ENCODE measurements around the gene ADAMTS17. TPM values are rescaled to one million over a fixed set of nuclear protein-coding genes. Genes with fewer than 3 reads are reported as not detected.

ADAMTS17 gene
- total RNA-seq, 1 donor from 2014 or later = 1.5 TPM

GRCh38 chr15:100096700-100097099 lies 245.1 kb downstream of the ADAMTS17 start:
- Mint-ChIP-seq H3K36me3 (ENCODE audit: unreplicated experiment) (no peaks in the 10 kb centered on the region), H3K27me3 (ENCODE audit: unreplicated experiment) (peaks cover 2% of the 10 kb centered on the region), H3K4me3 (ENCODE audit: unreplicated experiment) (no peak overlapping the region), H3K27ac (ENCODE audit: unreplicated experiment) (no peak overlapping the region), H3K9me3 (ENCODE audit: unreplicated experiment) (no peaks in the 10 kb centered on the region), H3K4me1 (ENCODE audit: unreplicated experiment) (peaks cover 8% of the 10 kb centered on the region)
- TF ChIP-seq, protein P1, sequence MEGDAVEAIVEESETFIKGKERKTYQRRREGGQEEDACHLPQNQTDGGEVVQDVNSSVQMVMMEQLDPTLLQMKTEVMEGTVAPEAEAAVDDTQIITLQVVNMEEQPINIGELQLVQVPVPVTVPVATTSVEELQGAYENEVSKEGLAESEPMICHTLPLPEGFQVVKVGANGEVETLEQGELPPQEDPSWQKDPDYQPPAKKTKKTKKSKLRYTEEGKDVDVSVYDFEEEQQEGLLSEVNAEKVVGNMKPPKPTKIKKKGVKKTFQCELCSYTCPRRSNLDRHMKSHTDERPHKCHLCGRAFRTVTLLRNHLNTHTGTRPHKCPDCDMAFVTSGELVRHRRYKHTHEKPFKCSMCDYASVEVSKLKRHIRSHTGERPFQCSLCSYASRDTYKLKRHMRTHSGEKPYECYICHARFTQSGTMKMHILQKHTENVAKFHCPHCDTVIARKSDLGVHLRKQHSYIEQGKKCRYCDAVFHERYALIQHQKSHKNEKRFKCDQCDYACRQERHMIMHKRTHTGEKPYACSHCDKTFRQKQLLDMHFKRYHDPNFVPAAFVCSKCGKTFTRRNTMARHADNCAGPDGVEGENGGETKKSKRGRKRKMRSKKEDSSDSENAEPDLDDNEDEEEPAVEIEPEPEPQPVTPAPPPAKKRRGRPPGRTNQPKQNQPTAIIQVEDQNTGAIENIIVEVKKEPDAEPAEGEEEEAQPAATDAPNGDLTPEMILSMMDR (IDR thresholded peaks at IDR 0.05) = no peak
- peak; percentile 40 for DNase-seq (ENCODE audit: extremely low spot score, unreplicated experiment)

DNA sequence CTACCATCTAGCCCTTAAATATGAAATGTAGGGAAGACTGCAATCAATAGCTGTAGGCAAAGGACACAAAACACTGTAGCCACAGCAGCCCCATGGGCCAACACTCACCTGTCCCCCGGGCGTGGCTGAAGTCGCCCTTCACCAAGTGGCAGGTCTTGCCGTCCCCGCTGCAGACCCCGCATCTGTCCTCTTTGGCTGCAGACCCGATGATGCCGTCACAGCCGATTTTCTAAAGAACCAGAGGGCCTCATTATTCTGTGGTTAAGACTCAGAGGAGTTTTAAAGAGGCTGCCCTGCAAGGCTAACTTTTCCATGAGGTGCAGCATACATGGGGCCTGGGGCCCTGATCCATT lies 245.6 kb downstream of the ADAMTS17 start:
- Mint-ChIP-seq H3K27me3 (ENCODE audit: unreplicated experiment) (peaks cover 2% of the 10 kb centered on the region), H3K4me1 (ENCODE audit: unreplicated experiment) (peaks cover 8% of the 10 kb centered on the region), H3K36me3 (ENCODE audit: unreplicated experiment) (no peaks in the 10 kb centered on the region), H3K27ac (ENCODE audit: unreplicated experiment) (no peak overlapping the region), H3K4me3 (ENCODE audit: unreplicated experiment) (no peak overlapping the region), H3K9me3 (ENCODE audit: unreplicated experiment) (no peaks in the 10 kb centered on the region)
- DNase-seq (ENCODE audit: extremely low spot score, unreplicated experiment) = peak; percentile 60
- TF ChIP-seq, protein P1 (IDR thresholded peaks at IDR 0.05) = no peak

DNA sequence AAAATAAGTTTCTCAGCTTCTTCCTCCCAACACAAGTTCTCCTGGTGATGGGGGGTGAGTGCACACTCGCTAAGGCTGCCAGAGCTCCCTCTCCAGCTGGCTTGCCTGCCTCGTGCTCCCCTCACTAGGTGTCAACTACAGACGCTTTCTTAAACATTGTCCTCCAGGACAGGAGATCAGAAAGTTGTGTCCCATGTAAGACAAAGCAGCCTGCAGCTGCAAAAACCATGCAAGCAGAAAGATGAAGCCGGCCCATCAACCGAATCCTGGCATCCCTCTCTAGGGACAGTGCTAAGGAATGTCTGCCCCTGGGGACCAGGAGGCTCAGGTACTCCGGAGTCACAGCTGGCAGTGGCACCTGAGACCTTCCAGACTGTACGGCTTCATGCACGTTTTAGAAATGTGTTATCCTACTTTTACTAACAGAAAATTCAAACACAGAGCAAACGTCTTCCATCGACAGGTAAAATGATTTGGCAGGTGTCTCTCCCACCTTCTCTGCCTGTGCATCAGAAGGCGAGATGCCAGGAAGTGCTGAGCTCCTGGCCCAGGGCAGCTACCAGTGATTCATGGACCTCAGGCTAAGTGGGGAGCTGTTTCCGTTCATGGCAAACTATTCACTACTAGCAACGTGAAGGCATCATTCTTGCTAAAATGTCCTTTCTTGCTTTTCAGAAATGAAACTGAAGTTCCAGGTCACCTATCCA lies 246.1 kb downstream of the ADAMTS17 start:
- no peak overlapping the region for H3K4me3 Mint-ChIP-seq (ENCODE audit: unreplicated experiment)
- H3K36me3 Mint-ChIP-seq (ENCODE audit: unreplicated experiment) = no peaks in the 10 kb centered on the region
- peaks cover 8% of the 10 kb centered on the region for H3K4me1 Mint-ChIP-seq (ENCODE audit: unreplicated experiment)
- no peaks in the 10 kb centered on the region for H3K9me3 Mint-ChIP-seq (ENCODE audit: unreplicated experiment)
- no peak overlapping the region for H3K27ac Mint-ChIP-seq (ENCODE audit: unreplicated experiment)
- DNase-seq (ENCODE audit: extremely low spot score, unreplicated experiment) = no peak
- TF ChIP-seq, protein P1 (IDR thresholded peaks at IDR 0.05) = no peak
- peaks cover 2% of the 10 kb centered on the region for H3K27me3 Mint-ChIP-seq (ENCODE audit: unreplicated experiment)

- Mint-ChIP-seq H3K27ac (ENCODE audit: unreplicated experiment) (no peak overlapping the region), H3K27me3 (ENCODE audit: unreplicated experiment) (peaks cover 2% of the 10 kb centered on the region), H3K4me3 (ENCODE audit: unreplicated experiment) (no peak overlapping the region), H3K4me1 (ENCODE audit: unreplicated experiment) (peaks cover 8% of the 10 kb centered on the region), H3K9me3 (ENCODE audit: unreplicated experiment) (no peaks in the 10 kb centered on the region), H3K36me3 (ENCODE audit: unreplicated experiment) (no peaks in the 10 kb centered on the region)
- TF ChIP-seq, protein P1 (IDR thresholded peaks at IDR 0.05) = no peak
- peak; percentile 62 for DNase-seq (ENCODE audit: extremely low spot score, unreplicated experiment)
These were observed 247.7 kb downstream of the ADAMTS17 start for GRCh38 chr15:100094127-100094510.

DNA sequence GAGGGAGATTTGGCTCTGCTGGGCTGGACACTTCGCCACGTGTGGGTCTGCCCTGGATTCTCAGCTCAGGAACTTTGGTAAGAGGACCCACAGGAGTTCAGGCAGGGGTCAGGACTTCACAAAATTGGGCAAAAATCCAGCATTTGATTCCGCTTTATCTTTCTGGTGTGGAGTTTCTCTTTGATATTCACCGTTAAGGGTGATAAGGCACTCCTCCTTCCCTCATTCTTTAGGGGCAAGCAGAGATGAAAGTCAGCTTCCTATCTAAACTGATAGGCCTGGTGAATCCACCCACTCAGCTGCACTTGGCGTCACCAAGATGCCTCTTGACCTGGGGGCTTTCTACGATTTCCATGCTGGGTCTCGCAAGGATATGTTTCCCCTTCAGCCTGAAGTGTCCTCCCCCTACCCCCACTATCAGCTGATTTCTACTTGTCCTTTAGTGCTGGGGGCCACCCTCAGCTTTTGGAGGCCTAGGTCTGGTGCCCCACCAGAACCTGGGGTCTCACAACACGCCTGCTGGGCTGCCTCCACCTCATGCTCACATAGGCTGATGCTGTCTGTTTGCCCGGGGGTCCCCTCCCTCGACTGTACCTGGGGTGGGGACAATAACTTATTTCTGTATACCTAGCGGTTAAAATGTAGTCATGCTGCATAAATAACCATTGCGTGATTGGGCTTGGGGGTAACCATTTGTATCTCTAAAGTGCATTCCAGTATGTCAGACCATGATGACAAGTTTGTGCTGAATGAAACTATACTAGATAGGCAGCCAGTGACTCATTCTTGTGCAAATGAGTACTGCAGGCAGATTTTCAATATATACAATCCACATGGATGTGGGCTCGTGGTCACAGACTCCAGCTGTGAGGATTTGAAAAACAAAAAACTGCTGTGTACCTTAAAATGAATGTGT lies 248.3 kb downstream of the ADAMTS17 start:
- TF ChIP-seq, protein P1 (IDR thresholded peaks at IDR 0.05) = no peak
- Mint-ChIP-seq H3K4me3 (ENCODE audit: unreplicated experiment) (no peak overlapping the region), H3K27ac (ENCODE audit: unreplicated experiment) (no peak overlapping the region), H3K36me3 (ENCODE audit: unreplicated experiment) (no peaks in the 10 kb centered on the region), H3K9me3 (ENCODE audit: unreplicated experiment) (no peaks in the 10 kb centered on the region), H3K27me3 (ENCODE audit: unreplicated experiment) (peaks cover 2% of the 10 kb centered on the region), H3K4me1 (ENCODE audit: unreplicated experiment) (peaks cover 8% of the 10 kb centered on the region)
- DNase-seq (ENCODE audit: extremely low spot score, unreplicated experiment) = peak; percentile 81

Data from osteocyte (in vitro differentiated cells).